H9 (cell line): ENCODE results near the gene DHX35. TPM values are rescaled to one million over a fixed set of nuclear protein-coding genes. Genes with fewer than 3 reads are reported as not detected.

Experiments
- DNase-seq: peaks from one replicate; pipeline ENCODE4 v3.0.0-alpha.2; 2017
- H2AFZ ChIP-seq: one replicate; pipeline ENCODE4 v1.6.1; 2013; ENCODE audit warnings: mild to moderate bottlenecking, low read length, control low read depth, moderate library complexity
- H2AK5ac ChIP-seq: 2 replicates; pipeline ENCODE4 v1.6.1; 2013; ENCODE audit warnings: low read length, control low read depth, mixed read lengths; ENCODE audit not compliant: insufficient read length
- H2BK120ac ChIP-seq: one replicate; pipeline ENCODE4 v1.6.1; 2013; ENCODE audit warnings: low read depth, mild to moderate bottlenecking, low read length, control low read depth, inconsistent platforms; ENCODE audit not compliant: poor library complexity, severe bottlenecking
- H2BK12ac ChIP-seq: 2 replicates; pipeline ENCODE4 v1.6.1; 2013; ENCODE audit warnings: low read length, control low read depth, mixed read lengths, low read depth; ENCODE audit not compliant: insufficient read length
- H2BK15ac ChIP-seq: 2 replicates; pipeline ENCODE4 v1.6.1; 2013; ENCODE audit warnings: low read depth, low read length, control low read depth
- H2BK20ac ChIP-seq: one replicate; pipeline ENCODE4 v1.6.1; 2013; ENCODE audit warnings: low read depth, mild to moderate bottlenecking, low read length, control low read depth, inconsistent platforms; ENCODE audit not compliant: poor library complexity, severe bottlenecking
- H2BK5ac ChIP-seq: 2 replicates; pipeline ENCODE4 v1.6.1; 2013; ENCODE audit warnings: low read length, control low read depth, mixed read lengths; ENCODE audit not compliant: insufficient read length
- H3K14ac ChIP-seq: 2 replicates; pipeline ENCODE4 v1.6.1; 2013; ENCODE audit warnings: low read length, control low read depth; ENCODE audit not compliant: insufficient read depth
- H3K18ac ChIP-seq: 2 replicates; pipeline ENCODE4 v1.6.1; 2013; ENCODE audit warnings: low read depth, mild to moderate bottlenecking, mixed read lengths, low read length, control low read depth; ENCODE audit not compliant: insufficient read length
- H3K23ac ChIP-seq: 2 replicates; pipeline ENCODE4 v1.6.1; 2013; ENCODE audit warnings: low read length, control low read depth, mixed read lengths, low read depth; ENCODE audit not compliant: insufficient read length
- H3K23me2 ChIP-seq: 2 replicates; pipeline ENCODE4 v1.6.1; 2013; ENCODE audit warnings: low read depth, mild to moderate bottlenecking, mixed read lengths, low read length, control low read depth; ENCODE audit not compliant: insufficient read length, poor library complexity, severe bottlenecking
- H3K27ac ChIP-seq: 2 replicates; pipeline ENCODE4 v1.5.1; 2013; ENCODE audit warnings: low read length, control low read depth, mixed read lengths, low read depth; ENCODE audit not compliant: insufficient read length
- H3K27me3 ChIP-seq: 2 replicates; pipeline ENCODE4 v1.6.1; 2013; ENCODE audit warnings: low read length, control low read depth, inconsistent platforms; ENCODE audit not compliant: insufficient read depth
- H3K4ac ChIP-seq: 2 replicates; pipeline ENCODE4 v1.6.1; 2013; ENCODE audit warnings: low read depth, mild to moderate bottlenecking, control low read depth, inconsistent platforms, low read length, moderate library complexity
- H3K4me1 ChIP-seq: 2 replicates; pipeline ENCODE4 v1.6.1; 2013; ENCODE audit warnings: low read length, control low read depth, inconsistent platforms; ENCODE audit not compliant: insufficient read depth
- H3K4me2 ChIP-seq: 2 replicates; pipeline ENCODE4 v1.6.1; 2013; ENCODE audit warnings: low read length, control low read depth, mixed read lengths; ENCODE audit not compliant: insufficient read length, insufficient read depth
- H3K56ac ChIP-seq: 2 replicates; pipeline ENCODE4 v1.6.1; 2013; ENCODE audit warnings: low read depth, mild to moderate bottlenecking, mixed read lengths, low read length, control low read depth; ENCODE audit not compliant: insufficient read length
- H3K79me1 ChIP-seq: 2 replicates; pipeline ENCODE4 v1.6.1; 2013; ENCODE audit warnings: low read depth, mild to moderate bottlenecking, moderate library complexity, low read length, control low read depth, inconsistent platforms; ENCODE audit not compliant: insufficient read depth, poor library complexity, severe bottlenecking
- H3K79me2 ChIP-seq: 2 replicates; pipeline ENCODE4 v1.6.1; 2013; ENCODE audit warnings: low read length, control low read depth, inconsistent platforms; ENCODE audit not compliant: insufficient read depth
- H3K9ac ChIP-seq: 2 replicates; pipeline ENCODE4 v1.6.1; 2013; ENCODE audit warnings: low read length, control low read depth, mixed read lengths; ENCODE audit not compliant: insufficient read length; ENCODE audit errors: extremely low read depth
- H3K9me3 ChIP-seq: one replicate; pipeline ENCODE4 v1.6.1; 2013; ENCODE audit warnings: low read depth, low read length, inconsistent platforms; ENCODE audit not compliant: control insufficient read depth
- H3T11ph ChIP-seq: one replicate; pipeline ENCODE4 v1.6.1; 2013; ENCODE audit warnings: mild to moderate bottlenecking, low read length, control low read depth, inconsistent platforms
- H4K20me1 ChIP-seq: one replicate; pipeline ENCODE4 v1.6.1; 2013; ENCODE audit not compliant: control insufficient read depth, insufficient read length, insufficient read depth
- H4K5ac ChIP-seq: 2 replicates; pipeline ENCODE4 v1.6.1; 2013; ENCODE audit warnings: low read depth, mild to moderate bottlenecking, mixed read lengths, low read length, control low read depth; ENCODE audit not compliant: insufficient read length
- H4K8ac ChIP-seq: replicated peaks from 2 replicates; pipeline ENCODE4 v1.6.1; 2013; ENCODE audit warnings: low read length, control low read depth, mixed read lengths, low read depth; ENCODE audit not compliant: insufficient read length
- H4K91ac ChIP-seq: 2 replicates; pipeline ENCODE4 v1.6.1; 2013; ENCODE audit warnings: low read depth, mild to moderate bottlenecking, moderate library complexity, mixed read lengths, low read length, control low read depth; ENCODE audit not compliant: insufficient read length
- H3K27ac Mint-ChIP-seq, 3 experiments: 2 replicates in 2 of 3; 3 replicates in 1 of 3; pipeline ENCODE4 v1.8.0; 2020 to 2021; ENCODE audit warnings: mixed read lengths in 3 of 3, mild to moderate bottlenecking in 1 of 3, moderate library complexity in 1 of 3
- H3K27me3 Mint-ChIP-seq: 2 replicates; pipeline ENCODE4 v1.8.0; 2021; ENCODE audit warnings: low read depth, mild to moderate bottlenecking, moderate library complexity, mixed read lengths
- H3K36me3 Mint-ChIP-seq, 3 experiments: 2 replicates in 2 of 3; 3 replicates in 1 of 3; pipeline ENCODE4 v1.8.0; 2020 to 2021; ENCODE audit warnings: low read depth in 3 of 3, mixed read lengths in 3 of 3; ENCODE audit not compliant: insufficient read depth in 1 of 3
- H3K4me1 Mint-ChIP-seq, 2 experiments: 2 replicates each; pipeline ENCODE4 v1.8.0; 2020; ENCODE audit warnings: mixed read lengths in 2 of 2
- H3K4me3 Mint-ChIP-seq, 2 experiments: 2 replicates in 1 of 2; 3 replicates in 1 of 2; pipeline ENCODE4 v1.8.0; 2020 to 2021; ENCODE audit warnings: mild to moderate bottlenecking in 2 of 2, mixed read lengths in 2 of 2, moderate library complexity in 1 of 2
- H3K9me3 Mint-ChIP-seq, 2 experiments: 2 replicates in 1 of 2; 3 replicates in 1 of 2; pipeline ENCODE4 v1.8.0; 2020; ENCODE audit warnings: mild to moderate bottlenecking in 2 of 2, mixed read lengths in 2 of 2, moderate library complexity in 1 of 2
- WGBS: extraction: QIAGEN DNeasy Blood & Tissue Kit; methylation state at CpG from one replicate; pipeline ENCODE4 v1.1.7; 2013; ENCODE audit warnings: missing lambda C conversion rate, low lambda C conversion rate, mixed read lengths; ENCODE audit not compliant: insufficient read length; ENCODE audit errors: extremely low coverage; 5-methylcytosine and 5-hydroxymethylcytosine counted together
- total RNA-seq: library from RNA; stranded (reverse); gene quantifications from 2 replicates; pipeline ENCODE4 v1.2.1, GENCODE V29; 2021
- TF ChIP-seq, protein P1 (sequence below): fragments of 200-600 bp; sonication (generic); conservative IDR thresholded peaks from 3 replicates; pipeline ENCODE4 v1.8.0; 2021; ENCODE audit warnings: antibody characterized with exemption, mild to moderate bottlenecking

The DHX35 gene
- total RNA-seq, 1 experiment from 2014 or later: 14.4 TPM

DNA sequence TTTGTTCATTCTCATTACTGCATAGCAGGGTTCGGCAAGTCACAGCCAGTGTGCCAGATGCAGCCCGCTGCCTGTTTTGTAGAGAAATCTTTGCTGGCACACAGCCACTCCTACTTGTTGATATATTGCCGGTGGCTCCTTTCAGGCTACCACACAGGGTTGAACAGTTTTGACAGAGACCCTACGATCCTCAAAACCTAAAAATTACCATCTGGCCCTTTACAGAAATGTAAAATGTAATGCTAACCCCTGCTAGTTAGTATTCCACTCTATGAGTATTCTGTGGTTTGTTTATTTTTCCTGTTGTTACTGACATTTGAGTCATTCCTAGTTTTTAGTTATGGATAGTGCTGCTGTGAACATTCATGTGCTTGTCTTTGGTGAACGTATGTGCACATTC is 11.5 kb downstream of the DHX35 start:
- no peak overlapping the region for H3K4me2 ChIP-seq
- Mint-ChIP-seq H3K9me3 (no peaks in the 10 kb centered on the region), H3K27ac (no peak overlapping the region), H3K27me3 (no peaks in the 10 kb centered on the region), H3K4me1 (no peaks in the 10 kb centered on the region), H3K4me3 (no peak overlapping the region), H3K36me3 (peaks cover 6 to 32% (median 20%) of the 10 kb centered on the region in 3 experiments; a peak in 6 of 7 replicates)
- no peak overlapping the region for H4K8ac ChIP-seq
- no peak overlapping the region for H2BK12ac ChIP-seq
- H2AK5ac ChIP-seq: no peak overlapping the region
- H2BK120ac ChIP-seq: no peak overlapping the region
- WGBS: no CpG with 5 or more reads among the region's 5 CpGs
- H2AFZ ChIP-seq: no peak overlapping the region
- no peak overlapping the region for H4K91ac ChIP-seq
- H4K5ac ChIP-seq: no peak overlapping the region
- H3K23me2 ChIP-seq: no peaks in the 10 kb centered on the region
- no peak overlapping the region for H3K4ac ChIP-seq
- H3K23ac ChIP-seq: no peak overlapping the region
- H3K56ac ChIP-seq: no peak overlapping the region
- no peaks in the 10 kb centered on the region for H4K20me1 ChIP-seq
- H3K27ac ChIP-seq: no peak overlapping the region
- H3T11ph ChIP-seq: no peak overlapping the region
- no peak overlapping the region for H3K14ac ChIP-seq
- no peak overlapping the region for H2BK15ac ChIP-seq
- DNase-seq: no peak
- no peak overlapping the region for H2BK20ac ChIP-seq
- TF ChIP-seq, protein P1, sequence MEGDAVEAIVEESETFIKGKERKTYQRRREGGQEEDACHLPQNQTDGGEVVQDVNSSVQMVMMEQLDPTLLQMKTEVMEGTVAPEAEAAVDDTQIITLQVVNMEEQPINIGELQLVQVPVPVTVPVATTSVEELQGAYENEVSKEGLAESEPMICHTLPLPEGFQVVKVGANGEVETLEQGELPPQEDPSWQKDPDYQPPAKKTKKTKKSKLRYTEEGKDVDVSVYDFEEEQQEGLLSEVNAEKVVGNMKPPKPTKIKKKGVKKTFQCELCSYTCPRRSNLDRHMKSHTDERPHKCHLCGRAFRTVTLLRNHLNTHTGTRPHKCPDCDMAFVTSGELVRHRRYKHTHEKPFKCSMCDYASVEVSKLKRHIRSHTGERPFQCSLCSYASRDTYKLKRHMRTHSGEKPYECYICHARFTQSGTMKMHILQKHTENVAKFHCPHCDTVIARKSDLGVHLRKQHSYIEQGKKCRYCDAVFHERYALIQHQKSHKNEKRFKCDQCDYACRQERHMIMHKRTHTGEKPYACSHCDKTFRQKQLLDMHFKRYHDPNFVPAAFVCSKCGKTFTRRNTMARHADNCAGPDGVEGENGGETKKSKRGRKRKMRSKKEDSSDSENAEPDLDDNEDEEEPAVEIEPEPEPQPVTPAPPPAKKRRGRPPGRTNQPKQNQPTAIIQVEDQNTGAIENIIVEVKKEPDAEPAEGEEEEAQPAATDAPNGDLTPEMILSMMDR: no peak
- H3K27me3 ChIP-seq: no peaks in the 10 kb centered on the region
- no peak overlapping the region for H3K18ac ChIP-seq
- H3K9me3 ChIP-seq: no peaks in the 10 kb centered on the region
- H3K79me1 ChIP-seq: peaks cover 3% of the 10 kb centered on the region
- no peak overlapping the region for H2BK5ac ChIP-seq
- H3K9ac ChIP-seq: no peak overlapping the region
- no peaks in the 10 kb centered on the region for H3K4me1 ChIP-seq
- no peaks in the 10 kb centered on the region; the same call in none of the 2 replicates for H3K79me2 ChIP-seq
